ENCODE results near the gene ABLIM2.

- no peak for TF ChIP-seq CTCF (IDR thresholded peaks at IDR 0.05; ENCODE audit: insufficient read depth, low read length, poor library complexity, severe bottlenecking)
- no peak for TF ChIP-seq EZH2phosphoT487 (conservative IDR thresholded peaks at IDR 0.05; ENCODE audit: low read length)
Measured at GRCh38 chr4:7970361-7970946, 188.2 kb downstream of the ABLIM2 start.
